BJ (cell line): Measurements from ENCODE around the gene ITGA8. TPM values are rescaled to one million over a fixed set of nuclear protein-coding genes. Genes with fewer than 3 reads are reported as not detected.
"Not testable (repeated sequence)": the region's sequence is repeated elsewhere in the genome, so short reads cannot be mapped to it uniquely, and the experiment has no call there.

Source experiments
- CTCF ChIA-PET: fragments of 350-600 bp; formaldehyde crosslinking; extraction: SDS; loops from one replicate; lab custom pipeline; 2021; ENCODE audit warnings: antibody characterized with exemption, inconsistent platforms; lab: Yijun Ruan, JAX
- POLR2A ChIA-PET: fragments of 300-600 bp; sonication (Branson Sonifier 250); formaldehyde crosslinking; extraction: SDS; loops from one replicate; lab custom pipeline; 2021; ENCODE audit warnings: antibody characterized with exemption; lab: Charles Lee
- DNase-seq: peaks from one replicate; pipeline ENCODE4 v3.0.0-alpha.2; 2011; ENCODE audit warnings: low read depth
- H3K27me3 ChIP-seq: 2 replicates; pipeline ENCODE4 v1.6.0; 2011; ENCODE audit warnings: low read length; ENCODE audit not compliant: control insufficient read depth, insufficient read depth
- H3K36me3 ChIP-seq: 2 replicates; pipeline ENCODE4 v1.5.1; 2011; ENCODE audit warnings: low read length; ENCODE audit not compliant: control insufficient read depth, insufficient read depth
- H3K4me3 ChIP-seq: 2 replicates; pipeline ENCODE4 v1.5.1; 2011; ENCODE audit warnings: low read depth, mild to moderate bottlenecking, control low read depth, low read length
- CTCF ChIP-seq: IDR thresholded peaks from 2 replicates; pipeline ENCODE4 v1.5.1; 2011; ENCODE audit warnings: low read depth, mild to moderate bottlenecking, control low read depth, inconsistent platforms, low read length, moderate library complexity; ENCODE audit not compliant: insufficient read depth
- polyA plus RNA-seq: library from polyadenylated mRNA; depleted of rRNA; stranded (reverse); fragments of >200 nt; gene quantifications from 2 replicates; pipeline ENCODE4 v1.2.3, GENCODE V29; 2011

Gene ITGA8
- polyA plus RNA-seq, 1 experiment, result 10.1 TPM

DNA sequence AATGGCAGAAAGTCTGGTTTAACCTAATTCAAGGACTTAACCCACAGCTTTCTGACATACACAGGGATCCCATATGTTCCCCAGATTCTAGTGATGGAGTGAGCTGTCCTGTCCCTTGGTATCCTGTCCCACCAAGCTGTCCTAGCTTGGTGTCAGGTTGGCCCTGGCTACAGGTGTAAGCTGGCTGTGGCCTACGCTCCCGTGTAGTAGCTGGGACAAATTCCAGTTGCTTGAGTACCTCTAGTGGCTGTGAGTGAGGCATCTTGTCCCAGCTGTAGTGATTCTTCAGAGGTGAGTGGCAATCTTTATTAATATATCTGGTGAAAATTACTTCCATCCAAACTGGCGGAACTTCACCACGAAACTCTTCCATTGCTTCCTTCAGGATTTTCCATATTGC is 243.4 kb downstream of the ITGA8 start:
- no peak for TF ChIP-seq CTCF

GRCh38 chr10:15475439-15475838 is 244.3 kb downstream of the ITGA8 start:
- H3K4me3 ChIP-seq, H3K36me3 ChIP-seq, DNase-seq, H3K27me3 ChIP-seq, POLR2A ChIA-PET: not testable (repeated sequence)
- CTCF ChIA-PET, result interaction anchor here (1.3 to 2.0 kb wide), 2 partner anchors 9 to 14 kb away, joined by 3 to 5 read pairs; no protein-coding TSS in a partner anchor

More for the DNA sequence above, 243.4 kb downstream of the ITGA8 start:
- CTCF ChIA-PET, result interaction anchor here (1.3 to 2.0 kb wide), 2 partner anchors 9 to 10 kb away, joined by 4 to 5 read pairs; no protein-coding TSS in a partner anchor
- Histone ChIP-seq H3K4me3 (no peak overlapping the region), H3K36me3 (no peaks in the 10 kb centered on the region), H3K27me3 (no peaks in the 10 kb centered on the region; the same call in 1 of the 2 replicates)
- POLR2A ChIA-PET, result no interaction called here
- DNase-seq, result no peak

DNA sequence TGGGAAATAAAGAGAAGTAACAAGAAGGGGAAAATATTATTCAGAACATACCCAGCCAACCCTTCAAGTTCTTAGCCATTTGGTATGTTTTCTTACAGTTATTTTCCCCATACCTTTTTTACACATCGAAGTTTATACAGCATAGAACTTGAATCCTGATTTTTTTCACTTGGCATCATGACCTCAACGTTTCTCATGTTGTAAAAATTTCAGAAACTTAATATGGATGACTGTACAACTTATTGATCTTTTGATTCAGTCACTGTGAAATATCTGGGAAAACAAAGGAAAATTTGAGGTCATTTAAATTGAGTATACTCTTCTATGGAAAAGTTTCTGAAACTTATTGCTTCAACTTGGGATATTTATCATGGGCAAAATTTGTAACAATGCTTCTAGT is 245.1 kb downstream of the ITGA8 start:
- H3K4me3 ChIP-seq, result no peak overlapping the region
- ChIA-PET POLR2A (no interaction called here), CTCF (interaction anchor here (1.3 to 2.0 kb wide), 2 partner anchors 8 to 13 kb away, joined by 3 to 5 read pairs; no protein-coding TSS in a partner anchor)
- no peaks in the 10 kb centered on the region; the same call in 1 of the 2 replicates for H3K27me3 ChIP-seq
- no peaks in the 10 kb centered on the region for H3K36me3 ChIP-seq
- no peak for DNase-seq
- TF ChIP-seq CTCF, result no peak

GRCh38 chr10:15473396-15473767 is 246.3 kb downstream of the ITGA8 start:
- DNase-seq, result no peak

DNA sequence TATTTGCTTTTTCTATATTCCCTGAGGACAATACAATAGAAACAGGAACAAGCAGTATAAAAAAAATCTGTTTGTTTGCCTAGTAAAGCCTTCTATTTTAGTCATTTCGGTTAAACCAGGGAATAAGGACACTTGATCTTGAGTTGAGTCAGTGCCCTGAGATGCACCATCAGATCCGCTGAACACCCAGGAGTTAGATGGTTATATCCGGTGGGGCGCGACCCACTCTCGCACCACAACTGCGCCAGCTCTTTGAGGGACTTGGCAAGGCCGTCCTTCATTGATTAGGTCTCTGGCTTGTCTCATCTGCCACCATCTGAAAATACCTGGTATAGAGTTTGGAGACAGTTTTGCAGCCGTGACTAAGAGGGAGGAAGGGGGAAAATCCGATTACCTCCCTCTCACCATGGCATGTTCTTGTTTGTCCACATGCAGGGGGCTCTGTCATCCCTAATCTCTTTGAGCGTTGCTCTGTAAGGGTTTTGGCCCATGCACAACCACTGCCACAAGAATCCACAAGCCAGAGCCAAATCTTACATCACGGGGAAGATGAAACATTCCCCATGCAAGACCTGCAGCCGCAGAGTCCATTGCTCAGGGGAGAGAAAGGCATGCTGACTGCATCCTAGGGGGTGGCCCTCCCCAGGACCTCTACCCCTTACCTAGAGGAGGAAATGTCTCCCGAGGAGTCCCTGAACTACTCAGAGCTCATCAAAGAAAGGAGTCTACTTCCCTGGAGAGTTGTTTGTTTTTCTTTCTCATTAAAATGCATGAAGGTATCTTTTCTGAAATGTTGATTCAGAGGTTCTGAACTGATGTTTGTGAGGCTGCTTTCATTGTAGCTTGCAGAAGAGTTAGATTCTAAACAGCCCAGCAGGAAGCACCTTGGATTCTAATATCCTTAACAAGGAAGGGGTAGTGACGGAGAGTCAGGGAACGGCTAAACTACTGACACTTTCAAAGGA is 247.0 kb downstream of the ITGA8 start:
- H3K36me3 ChIP-seq, result no peaks in the 10 kb centered on the region
- ChIA-PET POLR2A (no interaction called here), CTCF (no interaction called here)
- no peak for DNase-seq
- no peak overlapping the region for H3K4me3 ChIP-seq
- no peaks in the 10 kb centered on the region; the same call in none of the 2 replicates for H3K27me3 ChIP-seq
- TF ChIP-seq CTCF, result no peak

More at GRCh38 chr10:15473396-15473767, 246.3 kb downstream of the ITGA8 start:
- Histone ChIP-seq H3K36me3 (no peaks in the 10 kb centered on the region), H3K4me3 (no peak overlapping the region), H3K27me3 (no peaks in the 10 kb centered on the region; the same call in none of the 2 replicates)
- TF ChIP-seq CTCF, result no peak
- POLR2A ChIA-PET, result no interaction called here
- CTCF ChIA-PET, result no interaction called here
